Liver (tissue), 3 donors: ENCODE measurements around the gene TUBB2A.
"Not testable (repeated sequence)": the region's sequence is repeated elsewhere in the genome, so short reads cannot be mapped to it uniquely, and the experiment has no call there.

ENCODE experiments used
- GABPA ChIP-seq, 2 donors: IDR thresholded peaks in 1 of 2; conservative IDR thresholded peaks in 1 of 2; 2 replicates each; pipeline ENCODE4 v1.6.1; 2016; ENCODE audit warnings: antibody characterized with exemption in 2 of 2, mild to moderate bottlenecking in 1 of 2, moderate library complexity in 1 of 2
- RAD21 ChIP-seq, 2 donors: IDR thresholded peaks; 2 replicates each; pipeline ENCODE4 v1.6.1; 2016; ENCODE audit warnings: antibody characterized with exemption in 2 of 2, mild to moderate bottlenecking in 2 of 2
- RXRA ChIP-seq, 2 donors: IDR thresholded peaks; 2 replicates each; pipeline ENCODE4 v1.6.1; 2017 to 2018; ENCODE audit warnings: antibody characterized with exemption in 2 of 2, mild to moderate bottlenecking in 1 of 2
- TAF1 ChIP-seq: conservative IDR thresholded peaks from 2 replicates; pipeline ENCODE4 v1.6.1; 2016; ENCODE audit warnings: antibody characterized with exemption, mild to moderate bottlenecking
- YY1 ChIP-seq: IDR thresholded peaks from 2 replicates; pipeline ENCODE4 v1.6.1; 2016; ENCODE audit warnings: antibody characterized with exemption, mild to moderate bottlenecking
- TF ChIP-seq, protein P1 (sequence below): fragments of 150-350 bp; IDR thresholded peaks from 2 replicates; pipeline ENCODE4 v1.5.1; 2017; ENCODE audit warnings: improper control_type of control experiment, low read depth, low read length; ENCODE audit not compliant: missing input control
- TF ChIP-seq, protein P2 (sequence below): IDR thresholded peaks from 2 replicates; pipeline ENCODE4 v1.6.1; 2016; ENCODE audit warnings: antibody characterized with exemption, mild to moderate bottlenecking
- TF ChIP-seq, protein P3 (sequence below): IDR thresholded peaks from 2 replicates; pipeline ENCODE4 v1.6.1; 2016; ENCODE audit warnings: antibody characterized with exemption
- donor health status: healthy.
- donor health status: healthy.

DNA sequence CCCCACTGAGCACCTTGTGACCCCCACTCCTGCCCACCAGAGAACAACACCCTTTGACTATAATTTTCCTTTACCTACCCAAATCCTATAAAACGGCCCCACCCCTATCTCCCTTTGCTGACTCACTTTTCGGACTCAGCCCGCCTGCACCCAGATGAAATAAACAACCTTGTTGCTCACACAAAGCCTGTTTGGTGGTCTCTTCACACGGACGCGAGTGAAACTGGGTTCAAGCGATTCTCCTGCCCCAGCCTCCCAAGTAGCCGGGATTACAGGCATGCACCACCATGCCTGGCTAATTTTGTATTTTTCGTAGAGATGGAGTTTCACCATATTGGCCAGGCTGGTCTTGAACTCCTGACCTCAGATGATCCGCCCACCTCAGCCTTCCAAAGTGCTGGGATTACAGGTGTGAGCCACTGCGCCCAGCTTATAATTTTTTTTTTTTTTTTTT is 16.3 kb upstream of the TUBB2A start:
- TF ChIP-seq, protein P1, sequence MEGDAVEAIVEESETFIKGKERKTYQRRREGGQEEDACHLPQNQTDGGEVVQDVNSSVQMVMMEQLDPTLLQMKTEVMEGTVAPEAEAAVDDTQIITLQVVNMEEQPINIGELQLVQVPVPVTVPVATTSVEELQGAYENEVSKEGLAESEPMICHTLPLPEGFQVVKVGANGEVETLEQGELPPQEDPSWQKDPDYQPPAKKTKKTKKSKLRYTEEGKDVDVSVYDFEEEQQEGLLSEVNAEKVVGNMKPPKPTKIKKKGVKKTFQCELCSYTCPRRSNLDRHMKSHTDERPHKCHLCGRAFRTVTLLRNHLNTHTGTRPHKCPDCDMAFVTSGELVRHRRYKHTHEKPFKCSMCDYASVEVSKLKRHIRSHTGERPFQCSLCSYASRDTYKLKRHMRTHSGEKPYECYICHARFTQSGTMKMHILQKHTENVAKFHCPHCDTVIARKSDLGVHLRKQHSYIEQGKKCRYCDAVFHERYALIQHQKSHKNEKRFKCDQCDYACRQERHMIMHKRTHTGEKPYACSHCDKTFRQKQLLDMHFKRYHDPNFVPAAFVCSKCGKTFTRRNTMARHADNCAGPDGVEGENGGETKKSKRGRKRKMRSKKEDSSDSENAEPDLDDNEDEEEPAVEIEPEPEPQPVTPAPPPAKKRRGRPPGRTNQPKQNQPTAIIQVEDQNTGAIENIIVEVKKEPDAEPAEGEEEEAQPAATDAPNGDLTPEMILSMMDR, result not testable (repeated sequence)
- not testable (repeated sequence) for TF ChIP-seq TAF1; RAD21 (IDR thresholded peaks at IDR 0.05); YY1; GABPA (IDR thresholded peaks at IDR 0.05 in 1 of 2, conservative IDR thresholded peaks at IDR 0.05 in 1 of 2); RXRA (IDR thresholded peaks at IDR 0.05)
- TF ChIP-seq, protein P2, sequence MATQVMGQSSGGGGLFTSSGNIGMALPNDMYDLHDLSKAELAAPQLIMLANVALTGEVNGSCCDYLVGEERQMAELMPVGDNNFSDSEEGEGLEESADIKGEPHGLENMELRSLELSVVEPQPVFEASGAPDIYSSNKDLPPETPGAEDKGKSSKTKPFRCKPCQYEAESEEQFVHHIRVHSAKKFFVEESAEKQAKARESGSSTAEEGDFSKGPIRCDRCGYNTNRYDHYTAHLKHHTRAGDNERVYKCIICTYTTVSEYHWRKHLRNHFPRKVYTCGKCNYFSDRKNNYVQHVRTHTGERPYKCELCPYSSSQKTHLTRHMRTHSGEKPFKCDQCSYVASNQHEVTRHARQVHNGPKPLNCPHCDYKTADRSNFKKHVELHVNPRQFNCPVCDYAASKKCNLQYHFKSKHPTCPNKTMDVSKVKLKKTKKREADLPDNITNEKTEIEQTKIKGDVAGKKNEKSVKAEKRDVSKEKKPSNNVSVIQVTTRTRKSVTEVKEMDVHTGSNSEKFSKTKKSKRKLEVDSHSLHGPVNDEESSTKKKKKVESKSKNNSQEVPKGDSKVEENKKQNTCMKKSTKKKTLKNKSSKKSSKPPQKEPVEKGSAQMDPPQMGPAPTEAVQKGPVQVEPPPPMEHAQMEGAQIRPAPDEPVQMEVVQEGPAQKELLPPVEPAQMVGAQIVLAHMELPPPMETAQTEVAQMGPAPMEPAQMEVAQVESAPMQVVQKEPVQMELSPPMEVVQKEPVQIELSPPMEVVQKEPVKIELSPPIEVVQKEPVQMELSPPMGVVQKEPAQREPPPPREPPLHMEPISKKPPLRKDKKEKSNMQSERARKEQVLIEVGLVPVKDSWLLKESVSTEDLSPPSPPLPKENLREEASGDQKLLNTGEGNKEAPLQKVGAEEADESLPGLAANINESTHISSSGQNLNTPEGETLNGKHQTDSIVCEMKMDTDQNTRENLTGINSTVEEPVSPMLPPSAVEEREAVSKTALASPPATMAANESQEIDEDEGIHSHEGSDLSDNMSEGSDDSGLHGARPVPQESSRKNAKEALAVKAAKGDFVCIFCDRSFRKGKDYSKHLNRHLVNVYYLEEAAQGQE, result not testable (repeated sequence)
- TF ChIP-seq, protein P3, sequence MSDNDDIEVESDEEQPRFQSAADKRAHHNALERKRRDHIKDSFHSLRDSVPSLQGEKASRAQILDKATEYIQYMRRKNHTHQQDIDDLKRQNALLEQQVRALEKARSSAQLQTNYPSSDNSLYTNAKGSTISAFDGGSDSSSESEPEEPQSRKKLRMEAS, result not testable (repeated sequence)
